Measurements from ENCODE around the gene DDX41.

Gene DDX41

GRCh38 chr5:177483042-177483441 is 33.7 kb downstream of the DDX41 start:
- DNase-seq: no peak

GRCh38 chr5:177482359-177482795 is 34.4 kb downstream of the DDX41 start:
- DNase-seq: no peak

GRCh38 chr5:177479774-177480173 is 37.0 kb downstream of the DDX41 start:
- no peak for DNase-seq

GRCh38 chr5:177478711-177479646 is 37.8 kb downstream of the DDX41 start:
- DNase-seq: no peak

- DNase-seq: no peak
These were observed 38.9 kb downstream of the DDX41 start for GRCh38 chr5:177477701-177478477.

- no peak for DNase-seq
These were observed 40.1 kb downstream of the DDX41 start for GRCh38 chr5:177476531-177477233.

GRCh38 chr5:177475563-177476427 is 41.0 kb downstream of the DDX41 start:
- no peak for DNase-seq

GRCh38 chr5:177474846-177475562 is 41.8 kb downstream of the DDX41 start:
- no peak for DNase-seq

- no peak for DNase-seq
These were observed 42.7 kb downstream of the DDX41 start for GRCh38 chr5:177474002-177474476.

- no peak for DNase-seq
These were observed 43.2 kb downstream of the DDX41 start, which contains the start of gene DBN1 for GRCh38 chr5:177473443-177474001. Gene DBN1 (minus strand): TSS chr5:177473634. CDS start chr5:177473521, 113 bp downstream.

GRCh38 chr5:177472460-177473442 is 44.0 kb downstream of the DDX41 start:
- peak; percentile 42 for DNase-seq

GRCh38 chr5:177471610-177472356 is 45.0 kb downstream of the DDX41 start:
- no peak for DNase-seq

GRCh38 chr5:177470759-177471536 is 45.8 kb downstream of the DDX41 start:
- DNase-seq: no peak

- DNase-seq: no peak
These were observed 46.8 kb downstream of the DDX41 start for GRCh38 chr5:177469750-177470525.

GRCh38 chr5:177468685-177469628 is 47.8 kb downstream of the DDX41 start:
- DNase-seq: no peak

- DNase-seq: no peak
These were observed 48.5 kb downstream of the DDX41 start for GRCh38 chr5:177468329-177468684.
